K562 (cell line): ENCODE data around the gene WDR70. TPM values are rescaled to one million over a fixed set of nuclear protein-coding genes. Genes with fewer than 3 reads are reported as not detected.

Source experiments
- ATAC-seq: fragments of 200-7000 bp; cut with Tn5 transposase; 3 replicates; pipeline ENCODE4 v1.9.1; 2020; ENCODE audit warnings: moderate library complexity
- BruUV-seq: library from RNA; stranded (reverse); fragments of 400-500 nt; replicated peaks from 2 replicates; lab custom pipeline; 2021; lab: Mats Ljungman, UMichigan
- CTCF ChIA-PET: fragments of 300-600 bp; formaldehyde crosslinking; extraction: SDS; loops from one replicate; lab custom pipeline; 2021; ENCODE audit warnings: low intra/inter-chr PET ratio; lab: Yijun Ruan, JAX
- POLR2A ChIA-PET: fragments of 300-600, 350-650 bp; sonication (Branson Sonifier 250); formaldehyde crosslinking; extraction: SDS; loops from one replicate; lab custom pipeline; 2021; ENCODE audit warnings: antibody characterized with exemption, inconsistent platforms; lab: Yijun Ruan, JAX
- DNase-seq, 4 experiments: peaks; one replicate each; pipeline versions ENCODE4 v3.0.0 to v3.0.0-alpha.2; 2011 to 2018; ENCODE audit warnings: low spot score in 3 of 4, mixed read lengths in 3 of 4; ENCODE audit errors: extremely low read depth in 1 of 4
- FAIRE-seq: peaks from 2 replicates; lab custom pipeline; 2011; peaks lifted over from hg19 to GRCh38; lab: Jason Lieb, UNC
- H2AFZ ChIP-seq: 2 replicates; pipeline ENCODE4 v1.6.0; 2011; ENCODE audit warnings: low read depth, low read length, control low read depth, inconsistent platforms
- H3K27ac ChIP-seq: fragments of 200-600 bp; 3 replicates; pipeline ENCODE4 v1.8.0; 2011; ENCODE audit warnings: low read depth, mild to moderate bottlenecking, control low read depth, inconsistent platforms, low read length, moderate library complexity, mixed read lengths; ENCODE audit errors: extremely low read depth
- H3K27me3 ChIP-seq, 2 experiments: fragments of 300-600 bp in 1 of 2; 2 replicates in 1 of 2; 3 replicates in 1 of 2; pipeline versions ENCODE4 v1.6.0 to v1.8.0; 2011; ENCODE audit warnings: inconsistent platforms in 2 of 2, low read length in 2 of 2, mild to moderate bottlenecking in 1 of 2, mixed read lengths in 1 of 2, moderate library complexity in 1 of 2; ENCODE audit not compliant: control insufficient read depth in 2 of 2, insufficient read depth in 2 of 2
- H3K36me3 ChIP-seq: fragments of 300-600 bp; 3 replicates; pipeline ENCODE4 v1.8.0; 2011; ENCODE audit warnings: mild to moderate bottlenecking, low read length, inconsistent platforms; ENCODE audit not compliant: control insufficient read depth, insufficient read depth
- H3K4me1 ChIP-seq, 2 experiments: fragments of 200-600 bp in 1 of 2; replicated peaks in 1 of 2; 2 replicates in 1 of 2; 3 replicates in 1 of 2; pipeline versions ENCODE4 v1.5.1 to v1.8.0; 2011; ENCODE audit warnings: inconsistent platforms in 2 of 2, low read length in 2 of 2, mild to moderate bottlenecking in 1 of 2, mixed read lengths in 1 of 2, moderate library complexity in 1 of 2; ENCODE audit not compliant: control insufficient read depth in 2 of 2, insufficient read depth in 2 of 2
- H3K4me2 ChIP-seq: 2 replicates; pipeline ENCODE4 v1.6.1; 2011; ENCODE audit warnings: low read length, control low read depth, inconsistent platforms, mixed read lengths; ENCODE audit not compliant: insufficient read depth
- H3K4me3 ChIP-seq: fragments of 200-600 bp; sonication (generic), shearing (Covaris generic); 2 replicates; pipeline ENCODE4 v1.5.1; 2016; ENCODE audit warnings: control low read depth, inconsistent platforms
- H3K79me2 ChIP-seq: fragments of 200-600 bp; 3 replicates; pipeline ENCODE4 v1.8.0; 2011; ENCODE audit warnings: low read length, inconsistent platforms; ENCODE audit not compliant: control insufficient read depth, insufficient read depth
- H3K9ac ChIP-seq, 2 experiments: 2 replicates each; pipeline versions ENCODE4 v1.6.0 to v1.6.1; 2011; ENCODE audit warnings: low read depth in 2 of 2, low read length in 2 of 2, control low read depth in 1 of 2, inconsistent platforms in 1 of 2, mild to moderate bottlenecking in 1 of 2, mixed read lengths in 1 of 2; ENCODE audit not compliant: insufficient read depth in 1 of 2
- H3K9me1 ChIP-seq: one replicate; pipeline ENCODE4 v1.6.0; 2011; ENCODE audit warnings: inconsistent platforms, mild to moderate bottlenecking, low read length, moderate library complexity; ENCODE audit not compliant: control insufficient read depth, insufficient read depth
- H3K9me3 ChIP-seq: replicated peaks from 2 replicates; pipeline ENCODE4 v1.5.1; 2011; ENCODE audit warnings: low read depth, low read length, inconsistent platforms; ENCODE audit not compliant: control insufficient read depth, insufficient read depth
- H4K20me1 ChIP-seq: replicated peaks from 2 replicates; pipeline ENCODE4 v1.6.1; 2011; ENCODE audit warnings: low read length, inconsistent platforms, mixed read lengths; ENCODE audit not compliant: control insufficient read depth, insufficient read depth
- C11orf30 ChIP-seq: fragments of 450-650 bp; IDR thresholded peaks from 2 replicates; pipeline ENCODE4 v1.6.1; 2016; ENCODE audit warnings: low read depth, mild to moderate bottlenecking
- CHD1 ChIP-seq: fragments of 200-600 bp; sonication (generic); IDR thresholded peaks from one replicate; pipeline ENCODE4 v1.6.1; 2012; ENCODE audit warnings: mild to moderate bottlenecking, moderate library complexity, low read length, inconsistent platforms
- FOXK1 ChIP-seq: sonication (generic); formaldehyde crosslinking; IDR thresholded peaks from 2 replicates; pipeline ENCODE4 v1.8.0; 2022; ENCODE audit warnings: missing genetic modification reagents, mild to moderate bottlenecking, borderline replicate concordance
- NFATC3 ChIP-seq: fragments of 450-650 bp; IDR thresholded peaks from 2 replicates; pipeline ENCODE4 v1.6.1; 2017; ENCODE audit warnings: mild to moderate bottlenecking
- PHTF2 ChIP-seq: fragments of 250-450 bp; sonication (Bioruptor Pico); IDR thresholded peaks from 2 replicates; pipeline ENCODE4 v1.5.0; 2021; ENCODE audit warnings: mild to moderate bottlenecking
- RBM39 ChIP-seq: fragments of 200-400 bp; formaldehyde crosslinking; optimal IDR thresholded peaks from 2 replicates; pipeline ENCODE3; 2018; ENCODE audit warnings: low read depth, low read length
- STAT5B ChIP-seq: fragments of 250-450 bp; sonication (Bioruptor Pico); IDR thresholded peaks from 2 replicates; pipeline ENCODE4 v1.8.0; 2021; ENCODE audit warnings: mild to moderate bottlenecking, inconsistent platforms
- ZNF174 ChIP-seq: fragments of 250-450 bp; sonication (Bioruptor Pico); IDR thresholded peaks from 2 replicates; pipeline ENCODE4 v1.4.0; 2020; ENCODE audit warnings: mild to moderate bottlenecking
- WGBS: fragments of 100-300 bp; shearing (Covaris generic); methylation state at CpG from one replicate; pipeline ENCODE4 v1.1.6; 2016; ENCODE audit warnings: low coverage, mixed read lengths; ENCODE audit not compliant: insufficient coverage; ENCODE audit errors: missing lambda C conversion rate; 5-methylcytosine and 5-hydroxymethylcytosine counted together
- in situ Hi-C: fragments of 300-500 bp; cut with MboI; formaldehyde crosslinking; loops from 4 replicates; pipeline ENCODE4 v1.15.0; 2018; ENCODE audit warnings: inconsistent platforms, mixed read lengths
- intact Hi-C: fragments of 100-400 bp; cut with micrococcal nuclease; formaldehyde crosslinking; loops from 2 replicates; pipeline ENCODE4 v1.14.2; 2022
- polyA plus RNA-seq, 8 experiments: library from polyadenylated mRNA; depleted of rRNA in 4 of 8; stranded (reverse) in 5 of 8; unstranded in 3 of 8; fragments of >200 nt; fragmentation: Nextera tagmentation in 2 of 8; fragmentation: Illumina TruSeq in 1 of 8; extraction: Ambion mirVana in 2 of 8; extraction: Trizol in 1 of 8; gene quantifications; 2 replicates each; pipeline versions ENCODE4 v1.2.1 to v1.2.3, GENCODE V29; 2011 to 2014; ENCODE audit warnings: inconsistent platforms in 1 of 8, missing spikeins in 1 of 8
- total RNA-seq, 7 experiments: library from RNA; depleted of rRNA in 6 of 7; stranded (reverse); fragments of >200 nt in 6 of 7; fragmentation: Illumina TruSeq in 2 of 7; extraction: Trizol in 2 of 7; gene quantifications; 2 replicates each; pipeline versions ENCODE4 v1.2.1 to v1.2.3, GENCODE V29; 2011 to 2021; ENCODE audit warnings: low replicate concordance in 1 of 7
- TF ChIP-seq, protein P1 (sequence below): sonication (generic); formaldehyde crosslinking; IDR thresholded peaks from 2 replicates; pipeline ENCODE4 v1.8.1; 2023; ENCODE audit warnings: mild to moderate bottlenecking, missing genetic modification reagents

WDR70 gene
- total and polyA plus RNA-seq, 9 of the 15 experiments (the other 6 are each of a cell fraction or from before 2014, with no cell fraction given) = 16.8 to 46.6 (median 38.8) TPM

DNA sequence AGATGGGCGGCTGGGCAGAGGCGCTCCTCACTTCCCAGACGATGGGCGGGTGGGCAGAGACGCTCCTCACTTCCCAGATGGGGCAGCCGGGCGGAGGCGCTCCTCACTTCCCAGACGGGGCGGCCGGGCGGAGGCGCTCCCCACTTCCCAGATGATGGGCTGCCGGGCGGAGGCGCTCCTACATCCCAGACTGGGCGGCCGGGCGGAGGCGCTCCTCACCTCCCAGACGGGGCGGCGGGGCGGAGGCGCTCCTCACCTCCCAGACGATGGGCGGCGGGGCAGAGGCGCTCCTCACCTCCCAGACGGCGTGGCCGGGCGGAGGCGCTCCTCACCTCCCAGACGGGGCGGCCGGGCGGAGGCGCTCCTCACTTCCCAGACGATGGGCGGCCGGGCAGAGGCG lies 140.2 kb downstream of the WDR70 start:
- Histone ChIP-seq H3K27me3 (no peaks in the 10 kb centered on the region), H3K79me2 (no peaks in the 10 kb centered on the region), H3K9me1 (no peaks in the 10 kb centered on the region), H3K4me2 (no peak overlapping the region), H3K36me3 (no peaks in the 10 kb centered on the region), H2AFZ (no peak overlapping the region), H4K20me1 (no peaks in the 10 kb centered on the region), H3K4me3 (no peak overlapping the region), H3K27ac (no peak overlapping the region), H3K9ac (no peak overlapping the region), H3K9me3 (no peaks in the 10 kb centered on the region), H3K4me1 (no peaks in the 10 kb centered on the region)
- in situ Hi-C loops = no loop called here
- WGBS = 93% methylated on average over 13 of the region's 43 CpGs
- no peak for DNase-seq
- CTCF ChIA-PET = no interaction called here
- TF ChIP-seq CHD1 (no peak), STAT5B (CRISPR knock-in tag) (no peak)
- TF ChIP-seq, protein P1, sequence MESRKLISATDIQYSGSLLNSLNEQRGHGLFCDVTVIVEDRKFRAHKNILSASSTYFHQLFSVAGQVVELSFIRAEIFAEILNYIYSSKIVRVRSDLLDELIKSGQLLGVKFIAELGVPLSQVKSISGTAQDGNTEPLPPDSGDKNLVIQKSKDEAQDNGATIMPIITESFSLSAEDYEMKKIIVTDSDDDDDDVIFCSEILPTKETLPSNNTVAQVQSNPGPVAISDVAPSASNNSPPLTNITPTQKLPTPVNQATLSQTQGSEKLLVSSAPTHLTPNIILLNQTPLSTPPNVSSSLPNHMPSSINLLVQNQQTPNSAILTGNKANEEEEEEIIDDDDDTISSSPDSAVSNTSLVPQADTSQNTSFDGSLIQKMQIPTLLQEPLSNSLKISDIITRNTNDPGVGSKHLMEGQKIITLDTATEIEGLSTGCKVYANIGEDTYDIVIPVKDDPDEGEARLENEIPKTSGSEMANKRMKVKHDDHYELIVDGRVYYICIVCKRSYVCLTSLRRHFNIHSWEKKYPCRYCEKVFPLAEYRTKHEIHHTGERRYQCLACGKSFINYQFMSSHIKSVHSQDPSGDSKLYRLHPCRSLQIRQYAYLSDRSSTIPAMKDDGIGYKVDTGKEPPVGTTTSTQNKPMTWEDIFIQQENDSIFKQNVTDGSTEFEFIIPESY (CRISPR knock-in tag) = peak; percentile 74
- ATAC-seq = no peak
- intact Hi-C loops = no loop called here
- no TSS peak for BruUV-seq
- no peak for FAIRE-seq
- POLR2A ChIA-PET = interaction anchor here (0.7 kb wide), 1 partner anchor 27 kb away, joined by 3 read pairs; no protein-coding TSS in a partner anchor

DNA sequence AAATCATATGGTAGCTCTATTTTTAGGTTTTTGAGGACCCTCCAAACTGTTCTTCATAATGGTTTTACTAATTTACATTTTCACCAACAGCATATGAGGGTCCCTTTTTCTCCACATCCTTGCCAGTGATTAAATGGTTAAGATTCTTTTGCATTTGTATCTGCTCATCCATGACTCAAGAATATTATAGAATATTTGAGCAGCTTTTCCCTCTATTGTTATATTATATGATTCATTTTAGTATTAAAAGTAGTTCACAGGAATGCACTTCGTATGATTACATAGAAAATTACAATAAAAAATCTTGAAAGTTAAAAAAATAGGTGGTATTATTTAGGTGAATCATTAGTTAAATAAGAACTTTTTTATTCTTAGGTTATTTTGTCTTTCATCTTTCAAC lies 140.7 kb downstream of the WDR70 start:
- H4K20me1 ChIP-seq = no peaks in the 10 kb centered on the region
- no peaks in the 10 kb centered on the region for H3K9me3 ChIP-seq
- H3K4me1 ChIP-seq = no peaks in the 10 kb centered on the region
- FAIRE-seq (no peak), ATAC-seq (no peak), DNase-seq (no peak)
- ChIA-PET CTCF (no interaction called here), POLR2A (interaction anchor here (0.7 kb wide), 1 partner anchor 28 kb away, joined by 3 read pairs; no protein-coding TSS in a partner anchor)
- no peak overlapping the region for H3K4me3 ChIP-seq
- WGBS = 81% methylated on average over 1 of the region's 1 CpG
- TF ChIP-seq FOXK1 (CRISPR knock-in tag) = no peak
- no peak for TF ChIP-seq PHTF2 (CRISPR knock-in tag)
- no peak for TF ChIP-seq RBM39
- TF ChIP-seq C11orf30 = no peak
- TF ChIP-seq NFATC3 = no peak
- TF ChIP-seq ZNF174 (CRISPR knock-in tag) = no peak
- no peak overlapping the region for H2AFZ ChIP-seq
- intact Hi-C loops = no loop called here
- H3K27ac ChIP-seq = no peak overlapping the region
- in situ Hi-C loops = no loop called here
- H3K9me1 ChIP-seq = no peaks in the 10 kb centered on the region
- H3K27me3 ChIP-seq = no peaks in the 10 kb centered on the region
- no peaks in the 10 kb centered on the region for H3K79me2 ChIP-seq
- no peak overlapping the region for H3K4me2 ChIP-seq
- no TSS peak for BruUV-seq
- no peaks in the 10 kb centered on the region for H3K36me3 ChIP-seq
- no peak overlapping the region for H3K9ac ChIP-seq
